Stimulated activated naive CD8-positive, alpha-beta T cell treated with anti-CD3 and anti-CD28 coated beads, Interleukin-15, Interleukin-2, amounts not matched to agents 100 U/mL and 50 U/mL, for 24 hours (primary cell): ENCODE data around the gene ZNF148.

ENCODE experiments used
- ATAC-seq: fragments of 150-1000 bp; cut with Tn5 transposase; one replicate; pipeline ENCODE4 v1.10.0; 2021
- DNase-seq: peaks from one replicate; pipeline ENCODE4 v3.0.0; 2021

The ZNF148 gene

GRCh38 chr3:125326957-125327356, 48.2 kb downstream of the ZNF148 start:
- no peak for ATAC-seq
- DNase-seq: no peak

GRCh38 chr3:125325746-125326145, 49.4 kb downstream of the ZNF148 start:
- ATAC-seq (no peak), DNase-seq (no peak)

GRCh38 chr3:125324341-125324740, 50.8 kb downstream of the ZNF148 start:
- no peak for DNase-seq

GRCh38 chr3:125322917-125323316, 52.2 kb downstream of the ZNF148 start:
- no peak for DNase-seq
- ATAC-seq: no peak

More at GRCh38 chr3:125324341-125324740, 50.8 kb downstream of the ZNF148 start:
- no peak for ATAC-seq

GRCh38 chr3:125322166-125322565, 53.0 kb downstream of the ZNF148 start:
- DNase-seq: no peak
- no peak for ATAC-seq

- no peak for DNase-seq
- ATAC-seq: no peak
These were observed 55.4 kb downstream of the ZNF148 start for GRCh38 chr3:125319765-125320164.

GRCh38 chr3:125318871-125319270, 56.3 kb downstream of the ZNF148 start:
- ATAC-seq (no peak), DNase-seq (no peak)

- no peak for DNase-seq
- no peak for ATAC-seq
These were observed 56.8 kb downstream of the ZNF148 start for GRCh38 chr3:125318167-125318865.

GRCh38 chr3:125317761-125318160, 57.4 kb downstream of the ZNF148 start:
- ATAC-seq: no peak
- no peak for DNase-seq

GRCh38 chr3:125316949-125317348, 58.2 kb downstream of the ZNF148 start:
- ATAC-seq: no peak
- no peak for DNase-seq

GRCh38 chr3:125316246-125316645, 58.9 kb downstream of the ZNF148 start:
- DNase-seq: no peak
- ATAC-seq: no peak

- peak; percentile 50 for ATAC-seq
These were observed 62.0 kb downstream of the ZNF148 start for GRCh38 chr3:125313060-125313635.

GRCh38 chr3:125310623-125311081, 64.5 kb downstream of the ZNF148 start:
- peak; percentile 97 for ATAC-seq
- DNase-seq: peak; percentile 54

More at GRCh38 chr3:125313060-125313635, 62.0 kb downstream of the ZNF148 start:
- DNase-seq: no peak

- DNase-seq (no peak), ATAC-seq (no peak)
These were observed 65.6 kb downstream of the ZNF148 start for GRCh38 chr3:125309476-125309875.

- DNase-seq (no peak), ATAC-seq (no peak)
These were observed 68.5 kb downstream of the ZNF148 start for GRCh38 chr3:125306620-125307019.

- no peak for ATAC-seq
These were observed 72.2 kb downstream of the ZNF148 start for GRCh38 chr3:125302932-125303331.

GRCh38 chr3:125300416-125300815, 74.7 kb downstream of the ZNF148 start:
- ATAC-seq (no peak), DNase-seq (no peak)

More at GRCh38 chr3:125302932-125303331, 72.2 kb downstream of the ZNF148 start:
- DNase-seq: no peak

- ATAC-seq: no peak
- no peak for DNase-seq
These were observed 80.7 kb downstream of the ZNF148 start for GRCh38 chr3:125294411-125294810.

GRCh38 chr3:125292015-125292414, 83.1 kb downstream of the ZNF148 start:
- no peak for ATAC-seq
- no peak for DNase-seq

GRCh38 chr3:125289429-125289981, 85.6 kb downstream of the ZNF148 start:
- ATAC-seq (no peak), DNase-seq (no peak)

- ATAC-seq: no peak
- no peak for DNase-seq
These were observed 87.9 kb downstream of the ZNF148 start for GRCh38 chr3:125287248-125287647.

GRCh38 chr3:125281381-125281780, 93.7 kb downstream of the ZNF148 start:
- DNase-seq (no peak), ATAC-seq (no peak)

GRCh38 chr3:125280668-125281361, 94.3 kb downstream of the ZNF148 start:
- no peak for DNase-seq
- no peak for ATAC-seq
